Brain microvascular endothelial cell (primary cell): ENCODE data around the gene OBP2B.
"Not testable (repeated sequence)": the region's sequence is repeated elsewhere in the genome, so short reads cannot be mapped to it uniquely, and the experiment has no call there.

Source experiments
- DNase-seq: peaks from one replicate; pipeline ENCODE4 v3.0.0-alpha.2; 2020
- H3K27ac ChIP-seq: fragments of 250-450 bp; sonication (Bioruptor Pico); 2 replicates; pipeline ENCODE4 v1.5.1; 2020; ENCODE audit warnings: mild to moderate bottlenecking, moderate library complexity
- H3K27me3 ChIP-seq: fragments of 250-450 bp; sonication (Bioruptor Pico); replicated peaks from 2 replicates; pipeline ENCODE4 v1.5.1; 2020; ENCODE audit warnings: mild to moderate bottlenecking
- H3K36me3 ChIP-seq: fragments of 250-450 bp; sonication (Bioruptor Pico); replicated peaks from 2 replicates; pipeline ENCODE4 v1.5.1; 2020; ENCODE audit warnings: mild to moderate bottlenecking
- H3K4me3 ChIP-seq: 2 replicates; pipeline ENCODE4 v1.5.1; 2011; ENCODE audit warnings: low read depth, mild to moderate bottlenecking, control low read depth, low read length, moderate library complexity
- in situ Hi-C: cut with HindIII; loops from 2 replicates; pipeline ENCODE4 v1.10.0; 2017; ENCODE audit warnings: low sequenced_read_pairs, low pct_ligation_motif_present
- TF ChIP-seq, protein P1 (sequence below): IDR thresholded peaks from 2 replicates; pipeline ENCODE4 v1.5.1; 2011; ENCODE audit warnings: low read depth, mild to moderate bottlenecking, moderate library complexity, low read length, control low read depth, inconsistent platforms; ENCODE audit errors: missing control alignments

The OBP2B gene, protein sequence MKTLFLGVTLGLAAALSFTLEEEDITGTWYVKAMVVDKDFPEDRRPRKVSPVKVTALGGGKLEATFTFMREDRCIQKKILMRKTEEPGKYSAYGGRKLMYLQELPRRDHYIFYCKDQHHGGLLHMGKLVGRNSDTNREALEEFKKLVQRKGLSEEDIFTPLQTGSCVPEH

DNA sequence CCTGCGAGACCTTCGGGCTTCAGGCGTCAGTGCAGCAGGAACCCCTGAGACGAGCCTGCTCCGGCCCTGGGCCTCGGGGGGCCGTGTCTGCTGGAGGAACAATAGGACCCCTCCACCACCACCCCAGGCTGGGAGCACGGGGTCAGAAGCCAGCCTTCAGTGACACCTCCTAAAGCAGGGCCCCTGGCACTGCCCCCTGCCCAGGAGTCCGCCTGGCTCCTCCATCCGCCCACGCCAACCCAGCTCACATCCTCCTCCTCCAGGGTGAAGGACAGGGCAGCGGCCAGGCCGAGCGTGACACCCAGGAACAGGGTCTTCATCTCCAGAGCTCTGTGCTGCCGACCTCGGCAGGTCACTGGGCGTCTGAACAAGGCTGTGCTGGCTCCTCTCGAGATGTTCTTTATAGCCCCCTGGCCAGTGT lies at the start of gene OBP2B:
TSS of gene OBP2B (minus strand) at position 371 of the 421 bp plus-strand sequence. CDS start at position 320, 51 bp downstream.
- H3K27ac ChIP-seq, in situ Hi-C loops, DNase-seq, H3K27me3 ChIP-seq, H3K36me3 ChIP-seq, H3K4me3 ChIP-seq: not testable (repeated sequence)

DNA sequence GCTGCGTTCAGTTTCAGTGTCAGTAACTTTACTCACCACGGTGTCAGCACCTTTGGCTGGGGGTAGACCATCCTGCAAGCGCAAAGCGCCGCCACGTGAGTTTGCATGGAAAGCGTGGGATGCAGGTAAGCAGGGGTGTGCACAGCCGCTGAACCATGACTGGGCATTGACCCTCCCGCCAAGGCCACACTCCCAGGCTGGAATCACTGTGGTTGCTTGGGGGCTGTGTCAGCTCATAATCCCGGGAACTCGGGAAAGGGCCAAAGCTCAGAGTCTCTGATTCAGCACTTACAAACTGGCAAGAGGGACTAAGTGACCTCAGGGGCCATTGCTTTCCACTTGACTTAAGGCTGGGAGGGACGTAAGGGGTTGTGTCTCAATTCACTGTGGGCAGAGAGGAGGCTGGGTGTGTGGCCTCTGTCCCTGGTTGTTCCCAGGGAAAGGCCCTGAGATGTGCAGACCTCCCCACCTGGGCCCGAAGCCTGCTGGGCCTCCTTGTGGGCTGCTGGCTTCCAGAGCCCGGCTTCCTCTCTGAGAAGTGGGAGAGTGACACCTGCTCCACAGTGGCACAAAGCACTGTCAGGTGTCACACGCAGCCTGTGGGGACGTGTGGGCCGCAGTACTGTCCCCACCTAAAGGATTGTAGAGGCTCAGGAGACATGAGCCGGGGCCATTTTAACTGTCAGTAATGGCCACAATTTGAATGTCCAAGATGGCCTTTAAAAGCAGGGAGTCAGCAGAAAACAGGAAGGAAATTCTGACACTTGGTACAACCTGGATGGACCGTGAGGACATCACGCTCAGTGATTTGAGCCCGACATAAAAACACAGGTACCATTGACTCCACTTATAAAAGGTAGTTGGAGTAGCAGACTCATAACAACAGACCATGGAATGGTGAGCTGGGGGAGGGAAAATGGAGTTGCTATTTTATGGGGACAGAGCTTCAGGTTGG lies 49.3 kb upstream of the OBP2B start:
- Histone ChIP-seq H3K4me3 (no peak overlapping the region), H3K27ac (no peak overlapping the region), H3K36me3 (no peaks in the 10 kb centered on the region), H3K27me3 (no peaks in the 10 kb centered on the region)
- TF ChIP-seq, protein P1, sequence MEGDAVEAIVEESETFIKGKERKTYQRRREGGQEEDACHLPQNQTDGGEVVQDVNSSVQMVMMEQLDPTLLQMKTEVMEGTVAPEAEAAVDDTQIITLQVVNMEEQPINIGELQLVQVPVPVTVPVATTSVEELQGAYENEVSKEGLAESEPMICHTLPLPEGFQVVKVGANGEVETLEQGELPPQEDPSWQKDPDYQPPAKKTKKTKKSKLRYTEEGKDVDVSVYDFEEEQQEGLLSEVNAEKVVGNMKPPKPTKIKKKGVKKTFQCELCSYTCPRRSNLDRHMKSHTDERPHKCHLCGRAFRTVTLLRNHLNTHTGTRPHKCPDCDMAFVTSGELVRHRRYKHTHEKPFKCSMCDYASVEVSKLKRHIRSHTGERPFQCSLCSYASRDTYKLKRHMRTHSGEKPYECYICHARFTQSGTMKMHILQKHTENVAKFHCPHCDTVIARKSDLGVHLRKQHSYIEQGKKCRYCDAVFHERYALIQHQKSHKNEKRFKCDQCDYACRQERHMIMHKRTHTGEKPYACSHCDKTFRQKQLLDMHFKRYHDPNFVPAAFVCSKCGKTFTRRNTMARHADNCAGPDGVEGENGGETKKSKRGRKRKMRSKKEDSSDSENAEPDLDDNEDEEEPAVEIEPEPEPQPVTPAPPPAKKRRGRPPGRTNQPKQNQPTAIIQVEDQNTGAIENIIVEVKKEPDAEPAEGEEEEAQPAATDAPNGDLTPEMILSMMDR = no peak
- in situ Hi-C loops = no loop called here
- no peak for DNase-seq

DNA sequence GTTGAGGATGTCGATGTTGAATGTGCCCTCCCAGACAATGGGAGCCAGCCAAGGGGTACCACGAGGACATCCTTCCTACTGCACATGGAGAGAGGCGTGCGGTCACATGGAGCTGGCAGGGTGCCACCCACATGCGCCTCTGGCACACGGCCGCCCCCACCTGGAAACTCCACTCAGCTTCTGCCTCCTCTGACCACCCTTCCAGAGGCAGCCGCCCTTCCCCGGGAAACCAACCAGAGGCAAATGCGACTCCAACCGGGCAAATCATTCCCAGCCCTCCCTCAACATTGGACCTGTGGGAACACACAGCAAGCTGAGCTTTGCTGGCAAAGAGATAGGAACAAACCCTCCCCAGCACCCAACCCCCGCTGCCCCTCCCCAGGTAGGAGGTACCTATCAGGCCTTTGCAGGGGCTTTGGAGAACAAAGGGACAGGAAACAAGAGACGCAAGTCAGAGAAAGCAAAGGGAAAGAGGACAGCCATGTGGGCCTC lies 48.5 kb upstream of the OBP2B start:
- Histone ChIP-seq H3K27me3 (no peaks in the 10 kb centered on the region), H3K36me3 (no peaks in the 10 kb centered on the region), H3K27ac (no peak overlapping the region), H3K4me3 (no peak overlapping the region)
- in situ Hi-C loops = no loop called here
- no peak for DNase-seq
- TF ChIP-seq, protein P1 = no peak

DNA sequence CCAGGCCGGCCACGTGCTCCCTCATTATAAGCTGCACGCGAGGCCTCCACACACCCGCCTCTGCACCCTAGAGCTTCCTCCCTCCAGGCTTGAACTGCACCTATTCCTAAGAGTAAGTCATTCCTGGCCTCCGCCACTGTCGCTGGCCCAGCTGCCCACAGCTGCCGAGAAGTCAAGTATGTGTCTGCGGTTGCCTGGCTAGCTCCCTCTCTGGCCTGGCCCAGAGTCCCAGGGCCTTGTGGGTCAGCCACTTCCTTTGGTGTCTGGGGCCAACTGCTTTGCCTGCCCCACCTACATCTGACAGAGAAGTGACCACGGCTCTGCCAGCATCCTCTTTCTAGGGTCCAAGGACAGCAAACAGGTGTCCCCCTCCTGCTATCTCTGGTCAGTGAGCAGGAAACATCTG lies 47.6 kb upstream of the OBP2B start:
- no peaks in the 10 kb centered on the region for H3K27me3 ChIP-seq
- no peak for DNase-seq
- no peaks in the 10 kb centered on the region for H3K36me3 ChIP-seq
- TF ChIP-seq, protein P1 = no peak
- H3K27ac ChIP-seq = no peak overlapping the region
- in situ Hi-C loops = no loop called here
- no peak overlapping the region for H3K4me3 ChIP-seq

DNA sequence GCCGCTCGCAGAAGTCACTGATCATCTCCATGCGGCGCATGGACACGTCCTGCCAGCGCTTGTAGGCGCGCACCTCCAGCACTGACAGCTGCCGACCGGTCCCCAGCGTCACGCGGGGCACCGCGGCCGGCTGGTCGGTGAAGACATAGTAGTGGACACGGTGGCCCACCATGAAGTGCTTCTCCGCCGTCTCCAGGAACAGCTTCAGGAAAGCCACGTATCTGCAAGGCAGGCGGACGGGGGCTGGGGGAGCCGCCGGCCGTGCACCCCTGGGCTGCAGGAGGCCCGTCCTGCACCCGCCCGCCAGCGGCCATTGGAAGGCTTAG lies 47.0 kb upstream of the OBP2B start:
- TF ChIP-seq, protein P1 = no peak
- Histone ChIP-seq H3K27ac (no peak overlapping the region), H3K27me3 (no peaks in the 10 kb centered on the region), H3K4me3 (no peak overlapping the region), H3K36me3 (no peaks in the 10 kb centered on the region)
- in situ Hi-C loops = no loop called here
- DNase-seq = no peak

DNA sequence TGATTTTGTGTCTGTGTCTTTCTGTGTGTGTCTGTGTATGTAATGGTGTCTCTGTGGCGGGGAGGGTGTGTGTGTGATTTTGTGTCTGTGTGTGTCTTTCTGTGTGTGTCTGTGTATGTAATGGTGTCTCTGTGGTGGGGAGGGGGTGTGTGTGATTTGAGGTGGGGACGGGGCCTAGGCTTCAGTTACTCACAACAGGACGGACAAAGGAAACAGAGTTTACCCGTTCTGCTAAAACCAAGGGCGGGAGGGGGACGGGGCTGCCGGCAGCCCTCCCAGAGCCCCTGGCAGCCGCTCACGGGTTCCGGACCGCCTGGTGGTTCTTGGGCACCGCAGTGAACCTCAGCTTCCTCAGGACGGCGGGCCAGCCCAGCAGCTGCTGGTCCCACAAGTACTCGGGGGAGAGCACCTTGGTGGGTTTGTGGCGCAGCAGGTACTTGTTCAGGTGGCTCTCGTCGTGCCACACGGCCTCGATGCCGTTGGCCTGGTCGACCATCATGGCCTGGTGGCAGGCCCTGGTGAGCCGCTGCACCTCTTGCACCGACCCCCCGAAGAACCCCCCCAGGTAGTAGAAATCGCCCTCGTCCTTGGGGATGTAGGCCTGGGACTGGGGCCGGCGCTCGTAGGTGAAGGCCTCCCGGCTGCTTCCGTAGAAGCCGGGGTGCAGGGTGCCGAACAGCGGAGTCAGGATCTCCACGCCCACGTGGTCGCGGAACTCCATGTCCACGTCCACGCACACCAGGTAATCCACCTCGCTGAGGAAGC lies 46.5 kb upstream of the OBP2B start:
- TF ChIP-seq, protein P1 = no peak

More for the DNA sequence above, 46.5 kb upstream of the OBP2B start:
- H3K4me3 ChIP-seq = no peak overlapping the region
- in situ Hi-C loops = no loop called here
- DNase-seq = no peak
- no peaks in the 10 kb centered on the region for H3K27me3 ChIP-seq
- no peaks in the 10 kb centered on the region for H3K36me3 ChIP-seq
- no peak overlapping the region for H3K27ac ChIP-seq
